HG03103 (cell line): ENCODE data around the gene CDC20B.
"Not testable (repeated sequence)": the region's sequence is repeated elsewhere in the genome, so short reads cannot be mapped to it uniquely, and the experiment has no call there.

Experiments
- ATAC-seq: cut with Tn5 transposase; IDR thresholded peaks from one replicate; pipeline ENCODE4 v1.9.1; 2021; ENCODE audit warnings: low read depth; ENCODE audit not compliant: unreplicated experiment

Gene CDC20B

GRCh38 chr5:55105976-55106375, 67.0 kb downstream of the CDC20B start:
- not testable (repeated sequence) for ATAC-seq

DNA sequence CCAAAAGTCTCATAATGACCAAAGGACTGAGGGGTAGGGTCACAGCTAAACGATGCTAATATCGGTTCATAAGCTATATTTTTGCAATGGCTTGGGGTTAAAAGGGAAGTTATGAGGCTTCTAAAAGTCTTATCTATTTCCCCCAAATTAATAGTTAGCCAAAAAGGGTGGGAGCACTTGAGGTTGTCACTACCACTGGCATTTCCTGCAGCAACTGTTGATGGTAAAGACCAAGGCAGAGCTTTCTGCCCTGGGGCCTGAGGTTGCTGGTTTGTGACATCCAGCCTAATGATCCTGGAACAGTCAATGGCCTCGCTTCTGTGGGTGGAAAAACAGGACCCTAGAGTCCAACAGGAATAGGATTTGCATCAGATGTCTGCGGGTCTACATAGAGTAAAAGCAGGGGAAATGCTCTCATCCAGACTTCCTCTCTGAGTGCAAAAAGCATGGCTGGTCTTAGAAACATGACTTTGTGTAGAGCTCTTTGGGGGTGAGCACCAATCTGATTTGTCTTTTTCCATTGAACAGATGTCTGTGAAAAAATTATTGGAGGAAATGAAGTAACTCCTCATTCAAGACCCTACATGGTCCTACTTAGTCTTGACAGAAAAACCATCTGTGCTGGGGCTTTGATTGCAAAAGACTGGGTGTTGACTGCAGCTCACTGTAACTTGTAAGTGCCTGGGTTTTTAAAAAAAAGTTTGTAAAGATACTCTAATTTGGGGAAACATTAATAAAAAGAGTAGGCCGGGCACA, 67.9 kb downstream of the CDC20B start:
- ATAC-seq: no peak

GRCh38 chr5:55104036-55104772, 68.8 kb downstream of the CDC20B start:
- no peak for ATAC-seq

- ATAC-seq: no peak
Measured at GRCh38 chr5:55102348-55102747, 70.6 kb downstream of the CDC20B start, which contains the start of gene GZMA. Gene GZMA, plus strand, starts transcription at chr5:55102646. Its CDS starts 37 bp downstream, at chr5:55102683.

DNA sequence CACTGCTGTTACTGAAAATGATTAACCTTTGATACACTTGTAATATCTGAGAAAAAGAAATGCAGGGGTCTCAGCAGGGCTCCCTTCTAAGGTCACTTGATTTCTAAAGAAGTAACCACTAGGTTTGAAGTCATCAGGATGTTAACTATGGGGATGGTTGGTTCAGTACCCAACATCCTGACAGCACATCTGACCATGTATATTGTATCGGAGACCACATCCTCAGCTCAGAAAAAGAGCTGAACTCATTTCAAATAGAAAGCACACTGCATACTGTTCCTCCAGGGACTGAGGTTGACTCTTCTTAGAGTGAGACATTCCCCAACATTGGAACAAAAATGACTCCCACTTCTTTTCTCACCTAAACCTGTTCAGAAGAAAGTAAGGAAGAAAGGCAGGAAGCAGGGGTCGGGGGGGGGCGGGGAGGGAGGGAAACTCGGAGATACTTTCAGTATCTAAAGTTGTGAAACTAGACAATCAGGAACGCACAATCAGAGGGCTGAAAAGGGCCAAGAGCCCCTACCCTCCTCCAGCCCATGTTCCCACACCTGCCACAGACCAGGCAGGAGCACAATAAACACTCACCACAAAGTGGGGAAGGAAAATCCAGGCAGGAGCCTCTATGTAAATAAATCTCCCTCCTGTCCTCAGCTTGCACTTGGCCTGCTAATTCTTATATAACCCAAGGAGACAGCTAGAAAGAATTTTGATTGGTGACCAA, 71.3 kb downstream of the CDC20B start:
- ATAC-seq: no peak

GRCh38 chr5:55101148-55101547, 71.8 kb downstream of the CDC20B start:
- ATAC-seq: not testable (repeated sequence)

DNA sequence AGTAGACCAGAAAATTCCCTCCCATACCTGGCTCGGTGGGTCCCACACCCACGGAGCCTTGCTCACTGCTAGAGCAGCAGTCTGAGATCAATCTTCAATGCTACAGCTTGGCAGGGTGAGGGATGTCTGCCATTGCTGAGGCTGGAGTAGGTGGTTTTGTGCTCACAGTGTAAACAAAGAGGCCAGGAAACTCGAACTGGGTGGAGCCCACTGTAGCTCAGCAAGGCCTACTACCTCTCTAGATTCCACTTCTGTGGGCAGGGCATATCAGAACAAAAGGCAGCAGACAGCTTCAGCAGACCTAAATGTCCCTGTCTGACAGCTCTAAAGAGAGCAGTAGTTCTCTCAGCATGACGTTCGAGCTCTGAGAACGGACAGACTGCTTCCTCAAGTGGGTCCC, 76.1 kb downstream of the CDC20B start:
- no peak for ATAC-seq

DNA sequence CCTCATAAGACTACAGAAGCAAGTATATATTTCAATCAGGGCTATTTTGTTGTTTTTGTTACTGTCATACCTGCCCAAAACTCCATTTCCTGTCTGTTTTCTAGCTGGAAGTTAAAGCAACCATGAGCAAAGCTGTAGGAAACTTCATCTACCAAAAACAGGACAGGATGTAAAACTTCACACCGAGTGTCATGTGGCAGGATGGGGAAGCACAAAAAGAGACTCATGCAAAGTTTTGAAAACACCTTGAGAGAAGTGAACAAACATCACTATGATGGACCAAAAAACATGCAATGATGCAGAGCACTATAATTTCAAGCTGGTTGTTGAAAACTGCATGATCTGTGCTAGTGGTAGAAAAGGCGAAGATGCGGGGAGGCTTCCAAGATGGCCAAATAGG, 76.8 kb downstream of the CDC20B start:
- no peak for ATAC-seq

DNA sequence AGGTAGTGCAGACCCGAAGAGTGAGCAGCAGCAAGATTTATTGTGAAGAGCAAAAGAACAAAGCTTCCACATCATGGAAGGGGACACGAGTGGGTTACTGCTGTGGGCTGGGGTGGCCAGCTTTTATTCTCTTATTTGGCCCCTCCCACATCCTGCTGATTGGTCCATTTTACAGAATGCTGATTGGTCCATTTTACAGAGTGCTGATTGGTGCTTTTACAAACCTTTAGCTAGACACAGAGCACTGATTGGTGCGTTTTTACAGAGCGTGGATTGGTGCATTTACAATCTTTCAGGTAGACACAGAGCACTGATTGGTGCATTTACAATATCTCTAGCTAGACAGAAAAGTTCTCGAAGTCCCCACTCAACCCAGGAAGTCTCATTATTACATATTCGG, 82.0 kb downstream of the CDC20B start:
- ATAC-seq: not testable (repeated sequence)

- ATAC-seq: not testable (repeated sequence)
Measured at GRCh38 chr5:55089301-55089700, 83.7 kb downstream of the CDC20B start.

- ATAC-seq: no peak
Measured at GRCh38 chr5:55081541-55081940, 91.4 kb downstream of the CDC20B start.

DNA sequence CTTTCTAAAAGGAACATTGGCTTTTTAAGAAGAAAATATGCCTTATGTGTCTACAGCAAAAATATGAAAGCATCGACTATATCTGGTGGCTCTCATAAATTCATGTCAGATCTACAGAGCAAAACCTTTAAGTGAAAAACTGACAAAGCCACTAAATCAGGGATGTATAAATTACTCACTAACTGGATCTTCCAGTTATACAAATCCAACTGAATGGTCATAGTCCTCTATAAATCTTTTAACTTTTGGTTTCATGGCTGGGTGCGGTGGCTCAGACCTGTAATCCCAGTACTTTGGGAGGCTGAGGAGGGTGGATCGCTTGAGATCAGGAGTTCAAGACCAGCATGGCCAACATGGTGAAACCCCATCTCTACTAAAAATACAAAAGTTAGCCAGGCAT, 99.8 kb downstream of the CDC20B start:
- ATAC-seq: no peak

DNA sequence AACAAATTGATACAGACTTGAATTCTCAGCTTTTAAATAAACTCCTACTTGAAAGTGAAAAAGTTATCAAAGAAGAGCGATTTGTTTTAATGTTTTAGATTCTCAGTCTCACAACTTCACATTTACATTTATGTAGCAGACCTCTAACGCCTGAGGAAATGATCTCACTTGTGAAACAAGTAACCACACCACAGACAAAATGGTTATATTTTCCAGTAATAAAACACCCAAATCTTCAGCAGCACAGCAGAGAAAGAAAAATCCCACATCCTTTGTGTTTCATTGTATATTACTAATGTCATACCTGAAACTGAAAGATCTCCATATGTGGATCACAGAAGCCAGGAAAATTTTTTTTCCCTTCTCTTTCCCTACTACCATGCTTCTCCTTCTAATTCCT, 100.3 kb downstream of the CDC20B start:
- no peak for ATAC-seq

DNA sequence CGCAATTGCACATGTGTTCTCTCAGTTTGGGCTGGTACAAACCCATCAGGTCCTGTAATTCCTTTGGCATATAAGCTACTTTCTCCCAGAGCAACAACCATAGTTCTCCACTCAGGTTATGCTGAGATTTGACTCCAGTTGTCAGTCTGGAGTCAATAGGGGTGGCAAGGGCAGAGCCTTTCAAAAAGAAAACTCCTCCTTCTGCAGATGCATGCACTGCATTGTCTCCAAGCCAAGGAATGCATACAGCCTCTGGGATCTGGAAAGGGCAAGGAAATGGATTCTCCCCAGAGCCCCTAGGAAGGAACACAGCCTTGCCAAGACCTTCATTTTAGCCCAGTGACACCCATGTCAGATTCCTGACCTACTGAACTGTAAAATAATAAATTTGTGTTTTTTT, 101.6 kb downstream of the CDC20B start:
- ATAC-seq: no peak

DNA sequence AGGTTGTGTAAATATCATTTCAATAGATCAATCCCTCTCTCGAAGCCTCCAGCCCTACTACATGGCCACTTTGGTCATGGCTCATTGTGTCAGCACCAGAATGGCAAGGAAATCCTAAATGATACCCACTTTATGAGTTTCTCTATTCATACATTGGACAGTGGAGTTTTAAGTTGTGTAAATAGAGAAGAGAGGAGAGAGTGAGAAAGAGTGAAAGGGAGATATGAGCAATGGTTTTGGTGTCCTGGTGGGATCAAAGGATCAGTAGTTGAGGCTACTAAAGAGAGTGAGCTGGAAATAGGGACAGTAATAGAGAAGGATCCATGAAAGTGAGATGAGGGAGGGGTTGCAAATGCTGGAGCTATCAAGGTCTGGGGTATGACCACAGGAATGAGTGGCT, 102.0 kb downstream of the CDC20B start:
- ATAC-seq: no peak

GRCh38 chr5:55066277-55066676, 106.7 kb downstream of the CDC20B start:
- ATAC-seq: no peak

GRCh38 chr5:55064523-55064922, 108.5 kb downstream of the CDC20B start:
- no peak for ATAC-seq

DNA sequence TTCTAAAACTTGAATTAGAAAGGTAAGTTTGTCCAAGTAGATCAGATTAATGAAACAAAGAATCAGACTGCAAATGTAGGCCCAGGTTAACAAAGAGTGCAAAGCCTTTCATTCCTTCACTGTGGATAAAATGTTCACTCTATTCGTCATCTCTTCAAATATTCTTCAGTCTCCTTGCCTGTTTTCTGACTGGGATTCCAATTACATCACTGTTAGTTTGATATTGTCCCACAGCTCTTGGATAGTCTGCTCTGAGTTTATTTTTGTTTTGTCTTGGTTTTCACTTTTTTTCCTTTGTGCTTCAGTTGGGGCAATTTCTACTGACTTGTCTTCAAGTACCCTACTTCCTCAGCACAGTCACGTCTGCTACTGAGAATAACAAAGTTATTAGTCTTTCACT, 109.1 kb downstream of the CDC20B start:
- ATAC-seq: no peak

DNA sequence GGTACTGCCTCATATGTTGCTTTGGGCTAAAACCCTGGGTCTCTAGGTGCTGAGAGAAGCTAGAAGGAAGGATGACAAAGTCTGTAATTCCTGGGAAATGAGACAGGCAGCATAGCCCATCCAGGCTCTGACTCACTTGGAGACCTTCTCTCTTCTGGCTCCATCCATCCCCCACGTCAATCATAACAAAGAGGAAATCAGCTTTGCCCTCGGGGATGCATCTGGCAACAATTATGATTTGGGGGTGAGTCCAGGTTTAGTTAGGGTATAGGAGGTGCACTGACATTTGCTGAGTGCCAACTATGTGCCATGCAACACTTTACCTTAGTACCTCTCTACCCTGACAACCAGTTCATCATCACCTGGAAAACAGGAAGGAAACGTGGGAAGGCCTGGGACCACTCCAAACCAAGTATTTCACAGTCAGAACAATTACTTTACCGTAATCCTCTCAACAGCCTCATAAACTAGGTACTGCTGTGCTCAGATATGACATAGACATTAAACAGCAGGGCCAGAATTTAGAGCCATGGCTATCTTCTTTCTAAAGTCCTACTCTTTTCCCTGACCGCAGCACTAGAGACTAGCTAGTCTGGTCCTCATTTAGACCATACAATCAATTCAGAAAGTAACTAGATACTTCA, 109.6 kb downstream of the CDC20B start:
- ATAC-seq: no peak
